Cardiac muscle cell (in vitro differentiated cells and primary cell): Measurements from ENCODE around the gene CISTR. TPM values are rescaled to one million over a fixed set of nuclear protein-coding genes. Genes with fewer than 3 reads are reported as not detected.

Experiments used
- DNase-seq, 2 donors: peaks; one replicate each; pipeline versions ENCODE4 v3.0.0 to v3.0.0-alpha.2; 2010 to 2017; ENCODE audit warnings: low read depth in 1 of 2, low spot score in 1 of 2
- H3K27ac ChIP-seq: fragments of 200-600 bp; sonication (generic); 2 replicates; pipeline ENCODE4 v1.5.1; 2016
- H3K27me3 ChIP-seq: fragments of 200-600 bp; sonication (generic); 2 replicates; pipeline ENCODE4 v1.6.0; 2016; ENCODE audit warnings: control low read depth
- H3K36me3 ChIP-seq: fragments of 200-600 bp; sonication (generic); 2 replicates; pipeline ENCODE4 v1.5.1; 2016; ENCODE audit warnings: control low read depth
- H3K4me1 ChIP-seq: fragments of 200-600 bp; sonication (generic); 2 replicates; pipeline ENCODE4 v1.8.1; 2017; ENCODE audit warnings: low read depth, mild to moderate bottlenecking, mixed run types
- H3K4me3 ChIP-seq: fragments of 200-600 bp; sonication (generic); 2 replicates; pipeline ENCODE4 v1.5.1; 2016; ENCODE audit warnings: mild to moderate bottlenecking
- H3K9me3 ChIP-seq: fragments of 200-600 bp; sonication (generic); 2 replicates; pipeline ENCODE4 v1.5.1; 2017; ENCODE audit warnings: low read depth, mild to moderate bottlenecking, control low read depth
- CTCF ChIP-seq: IDR thresholded peaks from 2 replicates; pipeline ENCODE4 v1.5.1; 2012; ENCODE audit warnings: low read depth, mild to moderate bottlenecking, low read length
- polyA plus RNA-seq: library from polyadenylated mRNA; unstranded; fragments of >200 nt; fragmentation: Nextera tagmentation; extraction: Ambion mirVana; gene quantifications from 2 replicates; pipeline ENCODE4 v1.2.1, GENCODE V29; 2016
- total RNA-seq: library from RNA; depleted of rRNA; stranded (reverse); fragments of >200 nt; gene quantifications from 2 replicates; pipeline ENCODE4 v1.2.3, GENCODE V29; 2016

CISTR gene
- total and polyA plus RNA-seq, 2 experiments from 2014 or later, result 0.34 TPM; not detected in 1

GRCh38 chr12:53743266-53744129 is 8.3 kb downstream of the CISTR start:
- Histone ChIP-seq H3K36me3 (no peaks in the 10 kb centered on the region), H3K4me1 (no peaks in the 10 kb centered on the region), H3K27me3 (peaks cover 90% of the 10 kb centered on the region), H3K4me3 (no peak overlapping the region), H3K9me3 (no peaks in the 10 kb centered on the region), H3K27ac (no peak overlapping the region)
- peak; percentile 64 to 79 for DNase-seq
- TF ChIP-seq CTCF, result peak; percentile 95

DNA sequence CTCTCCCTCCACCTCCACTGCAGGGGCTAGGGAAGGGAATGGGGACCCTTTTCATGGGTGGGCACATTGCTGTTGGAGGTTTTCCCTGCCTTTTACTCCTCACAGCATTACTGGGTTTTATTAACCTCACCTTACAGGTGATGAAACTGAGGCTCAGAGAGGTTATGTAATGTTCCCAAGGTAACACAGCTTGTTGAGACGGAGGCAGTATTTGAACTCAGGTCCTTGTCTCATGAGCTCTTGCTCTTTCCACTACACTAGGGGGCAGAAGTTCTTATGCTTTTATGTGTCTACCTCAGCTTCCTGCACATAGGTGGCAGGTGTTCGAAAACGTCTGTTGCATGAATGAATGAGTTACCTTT is 11.7 kb downstream of the CISTR start:
- no peak overlapping the region for H3K27ac ChIP-seq
- H3K4me3 ChIP-seq, result peak overlapping the region; percentile 29
- H3K9me3 ChIP-seq, result no peaks in the 10 kb centered on the region
- peaks cover 94% of the 10 kb centered on the region for H3K27me3 ChIP-seq
- TF ChIP-seq CTCF, result no peak
- H3K4me1 ChIP-seq, result no peaks in the 10 kb centered on the region
- DNase-seq, result no peak
- H3K36me3 ChIP-seq, result no peaks in the 10 kb centered on the region

- H3K4me3 ChIP-seq, result peak overlapping the region; percentile 29
- no peaks in the 10 kb centered on the region for H3K36me3 ChIP-seq
- H3K27ac ChIP-seq, result no peak overlapping the region
- TF ChIP-seq CTCF, result no peak
- peaks cover 94% of the 10 kb centered on the region for H3K27me3 ChIP-seq
- H3K9me3 ChIP-seq, result no peaks in the 10 kb centered on the region
- DNase-seq, result no peak
- no peaks in the 10 kb centered on the region for H3K4me1 ChIP-seq
These were observed 12.3 kb downstream of the CISTR start for GRCh38 chr12:53739214-53740129.

DNA sequence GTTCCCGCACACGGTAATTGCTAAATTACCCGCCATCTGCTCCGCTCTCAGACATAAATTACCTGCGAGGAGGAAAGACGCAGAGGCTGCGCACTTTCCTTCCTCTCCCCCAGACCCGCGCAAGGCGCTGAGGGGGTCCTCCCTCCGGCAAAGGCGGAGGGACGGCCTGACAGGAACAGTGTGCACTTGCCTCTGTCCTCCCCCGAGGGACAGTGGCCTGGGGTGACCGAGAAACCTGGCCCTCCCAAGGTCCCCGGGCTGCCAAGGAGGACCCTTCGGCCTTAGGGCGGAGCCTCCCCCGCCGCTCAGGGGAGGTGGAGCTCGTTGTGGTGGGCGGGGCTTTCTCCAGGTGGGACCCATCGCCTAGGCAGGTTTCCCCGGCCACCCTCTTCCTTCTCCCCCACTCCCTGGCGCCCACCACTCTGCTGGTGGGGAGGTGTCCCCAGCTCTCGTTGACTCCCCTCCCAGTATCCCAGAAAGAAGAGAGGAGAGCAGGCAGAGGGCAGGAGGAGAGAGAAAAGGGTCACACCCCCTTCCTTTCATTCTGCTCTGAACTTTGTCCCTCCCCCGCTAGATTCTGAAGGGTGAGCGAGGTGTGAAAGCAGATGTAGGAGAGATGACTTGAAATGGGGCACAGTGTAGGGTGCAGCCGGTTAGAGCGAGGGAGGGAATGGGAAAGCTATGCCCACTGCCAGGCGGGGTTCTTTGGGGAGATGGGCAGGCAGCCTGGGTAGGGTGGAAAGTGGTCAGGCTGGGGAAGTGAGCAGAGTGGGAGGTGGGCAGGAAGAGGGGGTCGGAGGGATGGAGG is 13.2 kb downstream of the CISTR start:
- H3K4me1 ChIP-seq, result no peaks in the 10 kb centered on the region
- H3K27me3 ChIP-seq, result peaks cover 95% of the 10 kb centered on the region
- no peak for TF ChIP-seq CTCF
- H3K36me3 ChIP-seq, result no peaks in the 10 kb centered on the region
- DNase-seq, result no peak
- peak overlapping the region; percentile 8 for H3K4me3 ChIP-seq
- H3K9me3 ChIP-seq, result no peaks in the 10 kb centered on the region
- H3K27ac ChIP-seq, result no peak overlapping the region

- Histone ChIP-seq H3K27me3 (peaks cover 98% of the 10 kb centered on the region), H3K9me3 (no peaks in the 10 kb centered on the region), H3K4me1 (no peaks in the 10 kb centered on the region), H3K36me3 (no peaks in the 10 kb centered on the region), H3K4me3 (no peak overlapping the region), H3K27ac (no peak overlapping the region)
- TF ChIP-seq CTCF, result no peak
- DNase-seq, result no peak
These were observed 13.8 kb downstream of the CISTR start for GRCh38 chr12:53737951-53738405.
